ENCODE data around the gene ABL1. TPM values are rescaled to one million over a fixed set of nuclear protein-coding genes. Genes with fewer than 3 reads are reported as not detected.

ABL1 gene
- polyA plus RNA-seq, 3 donors: 4.5 to 14.5 (median 8.0) TPM

DNA sequence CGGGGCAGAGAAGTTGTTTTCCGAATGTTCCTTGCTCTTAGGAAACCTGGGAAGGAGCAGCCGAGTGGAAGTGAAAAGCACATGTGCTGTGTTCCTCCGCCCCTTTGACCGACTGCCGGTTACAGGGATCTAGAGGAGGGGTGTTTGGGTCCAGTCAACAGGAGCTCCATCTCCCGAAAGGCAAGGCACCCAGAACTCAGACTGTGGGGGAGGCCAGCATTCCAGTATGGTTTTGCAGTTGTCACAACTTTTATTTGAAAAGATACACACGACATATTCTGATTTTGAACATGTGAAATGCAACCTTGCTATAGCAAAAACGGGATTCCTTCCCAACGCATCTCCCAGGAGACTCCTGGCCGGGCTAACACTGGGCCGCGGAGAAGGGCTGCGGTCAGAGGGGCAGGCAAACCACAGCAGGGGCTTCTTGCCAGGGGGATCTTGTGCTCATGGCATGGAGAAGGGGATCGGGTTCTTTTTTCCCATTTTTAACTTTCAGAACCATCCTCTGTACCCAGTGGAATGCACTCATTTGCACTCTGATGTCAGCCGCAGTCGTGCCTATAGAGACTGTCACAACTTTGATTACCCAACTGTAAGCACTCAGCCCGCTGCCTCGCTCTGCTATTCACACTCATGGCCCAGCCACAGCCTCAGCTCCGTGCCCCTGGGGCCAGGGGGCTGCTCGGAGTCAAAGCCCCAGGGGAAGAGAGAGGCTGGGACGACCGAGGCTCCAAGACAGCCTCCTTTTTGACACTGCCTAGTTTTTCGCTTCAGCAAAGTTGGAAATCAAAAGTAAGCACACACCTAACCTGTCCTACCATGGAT is 57.6 kb downstream of the ABL1 start:
- H4K20me1 ChIP-seq (ENCODE audit: insufficient read depth, low read length): no peaks in the 10 kb centered on the region
- intact Hi-C loops (cut with micrococcal nuclease): no loop called here
- H3K27ac Mint-ChIP-seq: peak overlapping the region; percentile 89 to 97 (median 91)
- H3K4me1 ChIP-seq (ENCODE audit: control insufficient read depth in 1 of 2, insufficient read depth in 2 of 2, low read length in 2 of 2): peaks cover 17 to 18% of the 10 kb centered on the region in 2 donors
- H3K9me3 ChIP-seq (replicated peaks in 1 of 2; ENCODE audit: control insufficient read depth in 1 of 2, insufficient read depth in 1 of 2, low read length in 2 of 2): no peaks in the 10 kb centered on the region
- peak overlapping the region; percentile 64 for H3K9ac ChIP-seq (ENCODE audit: insufficient read depth, low read length, poor library complexity, severe bottlenecking)
- H3K36me3 Mint-ChIP-seq: peaks cover 13 to 31% of the 10 kb centered on the region in 2 donors
- H3K27ac ChIP-seq (ENCODE audit: low read depth in 1 of 2, low read length in 2 of 2): peak overlapping the region; percentile 80 to 86
- TF ChIP-seq, protein P1, sequence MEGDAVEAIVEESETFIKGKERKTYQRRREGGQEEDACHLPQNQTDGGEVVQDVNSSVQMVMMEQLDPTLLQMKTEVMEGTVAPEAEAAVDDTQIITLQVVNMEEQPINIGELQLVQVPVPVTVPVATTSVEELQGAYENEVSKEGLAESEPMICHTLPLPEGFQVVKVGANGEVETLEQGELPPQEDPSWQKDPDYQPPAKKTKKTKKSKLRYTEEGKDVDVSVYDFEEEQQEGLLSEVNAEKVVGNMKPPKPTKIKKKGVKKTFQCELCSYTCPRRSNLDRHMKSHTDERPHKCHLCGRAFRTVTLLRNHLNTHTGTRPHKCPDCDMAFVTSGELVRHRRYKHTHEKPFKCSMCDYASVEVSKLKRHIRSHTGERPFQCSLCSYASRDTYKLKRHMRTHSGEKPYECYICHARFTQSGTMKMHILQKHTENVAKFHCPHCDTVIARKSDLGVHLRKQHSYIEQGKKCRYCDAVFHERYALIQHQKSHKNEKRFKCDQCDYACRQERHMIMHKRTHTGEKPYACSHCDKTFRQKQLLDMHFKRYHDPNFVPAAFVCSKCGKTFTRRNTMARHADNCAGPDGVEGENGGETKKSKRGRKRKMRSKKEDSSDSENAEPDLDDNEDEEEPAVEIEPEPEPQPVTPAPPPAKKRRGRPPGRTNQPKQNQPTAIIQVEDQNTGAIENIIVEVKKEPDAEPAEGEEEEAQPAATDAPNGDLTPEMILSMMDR (IDR thresholded peaks at IDR 0.05): no peak
- H3K9me3 Mint-ChIP-seq: peaks cover 0 to 1% (median 0%) of the 10 kb centered on the region in 7 donors
- H3K4me3 Mint-ChIP-seq: peak overlapping the region; percentile 88 to 95
- peaks cover 17 to 20% of the 10 kb centered on the region in 2 donors for H3K36me3 ChIP-seq (replicated peaks in 1 of 2; ENCODE audit: control insufficient read depth in 1 of 2, insufficient read depth in 2 of 2, low read length in 2 of 2)
- H3K27me3 Mint-ChIP-seq (ENCODE audit: low read depth in 3 of 3): peaks cover 0 to 2% (median 1%) of the 10 kb centered on the region in 3 donors
- peaks cover 20% of the 10 kb centered on the region for H3K4me1 Mint-ChIP-seq
- DNase-seq: peak in 2 of 3 donors; percentile 9 to 21
- H2AFZ ChIP-seq (ENCODE audit: insufficient read depth, low read depth, low read length, poor library complexity, severe bottlenecking): peak overlapping the region; percentile 90
- H3K79me2 ChIP-seq (ENCODE audit: insufficient read depth, low read length): no peaks in the 10 kb centered on the region
- H3K27me3 ChIP-seq (ENCODE audit: control insufficient read depth in 2 of 2, insufficient read depth in 2 of 2, low read length in 2 of 2): no peaks in the 10 kb centered on the region
- H3K4me3 ChIP-seq (replicated peaks in 1 of 3; ENCODE audit: low read depth in 2 of 3, low read length in 3 of 3): peak overlapping the region; percentile 11 to 73 (median 40)
- WGBS (ENCODE audit: insufficient coverage): 81% methylated on average over 16 of the region's 24 CpGs
- peak overlapping the region; percentile 75 for H3K4me2 ChIP-seq (replicated peaks; ENCODE audit: extremely low read depth, low read length, poor library complexity, severe bottlenecking)

DNA sequence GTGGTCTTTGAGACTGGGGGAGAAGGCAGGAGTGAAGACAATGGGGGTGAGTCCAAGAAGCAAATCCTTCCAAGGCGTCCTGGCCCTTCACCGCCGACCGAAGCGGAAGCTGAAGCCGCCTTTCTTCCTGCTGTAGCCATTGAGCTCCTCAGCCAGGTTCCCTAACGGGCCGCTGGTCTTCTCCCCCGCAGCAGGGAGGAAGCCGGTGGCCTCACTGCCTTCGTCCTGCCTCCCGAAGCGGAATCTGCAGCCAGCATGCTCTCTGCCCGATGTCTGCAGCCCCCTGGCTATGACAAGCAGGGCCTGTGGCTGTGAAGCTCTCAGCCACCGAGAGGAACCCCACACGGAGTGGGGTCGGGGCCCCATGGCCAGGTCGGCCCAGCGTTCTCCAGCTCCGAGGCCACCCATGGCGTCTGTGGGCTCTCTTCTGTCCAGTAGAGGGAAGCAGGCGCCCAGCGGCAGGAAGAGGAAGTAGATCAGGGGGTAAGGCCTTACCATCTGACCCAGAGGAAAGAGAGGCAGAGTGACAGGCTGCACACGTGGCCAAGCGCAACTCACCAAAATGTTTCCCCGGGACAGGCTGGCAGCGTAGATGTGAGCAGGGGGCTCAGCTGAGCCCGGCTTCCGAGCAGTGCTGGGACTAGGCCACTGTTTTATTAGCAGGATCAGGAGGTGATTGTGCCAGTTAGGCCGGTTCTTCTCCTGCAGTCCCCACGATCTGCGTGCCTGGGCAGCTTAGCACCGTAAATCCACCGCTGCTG is 58.5 kb downstream of the ABL1 start:
- peaks cover 9 to 11% of the 10 kb centered on the region in 2 donors for H3K36me3 ChIP-seq (replicated peaks in 1 of 2; ENCODE audit: control insufficient read depth in 1 of 2, insufficient read depth in 2 of 2, low read length in 2 of 2)
- peak overlapping the region; percentile 80 to 86 for H3K27ac ChIP-seq (ENCODE audit: low read depth in 1 of 2, low read length in 2 of 2)
- peaks cover 5 to 22% of the 10 kb centered on the region in 2 donors for H3K36me3 Mint-ChIP-seq
- 31% methylated on average over 34 of the region's 34 CpGs for WGBS (ENCODE audit: insufficient coverage)
- H4K20me1 ChIP-seq (ENCODE audit: insufficient read depth, low read length): no peaks in the 10 kb centered on the region
- intact Hi-C loops (cut with micrococcal nuclease): no loop called here
- TF ChIP-seq, protein P1 (IDR thresholded peaks at IDR 0.05): peak; percentile 72
- H3K4me3 Mint-ChIP-seq: peak overlapping the region; percentile 88 to 95
- H3K4me2 ChIP-seq (replicated peaks; ENCODE audit: extremely low read depth, low read length, poor library complexity, severe bottlenecking): peak overlapping the region; percentile 75
- H3K4me1 Mint-ChIP-seq: peaks cover 20% of the 10 kb centered on the region
- H3K27ac Mint-ChIP-seq: peak overlapping the region; percentile 89 to 97 (median 91)
- H3K27me3 ChIP-seq (ENCODE audit: control insufficient read depth in 2 of 2, insufficient read depth in 2 of 2, low read length in 2 of 2): no peaks in the 10 kb centered on the region
- peak overlapping the region; percentile 11 to 73 (median 40) for H3K4me3 ChIP-seq (replicated peaks in 1 of 3; ENCODE audit: low read depth in 2 of 3, low read length in 3 of 3)
- H3K27me3 Mint-ChIP-seq (ENCODE audit: low read depth in 3 of 3): peaks cover 0 to 2% (median 1%) of the 10 kb centered on the region in 3 donors
- H3K79me2 ChIP-seq (ENCODE audit: insufficient read depth, low read length): no peaks in the 10 kb centered on the region
- peak overlapping the region; percentile 64 for H3K9ac ChIP-seq (ENCODE audit: insufficient read depth, low read length, poor library complexity, severe bottlenecking)
- peaks cover 0 to 1% (median 0%) of the 10 kb centered on the region in 7 donors for H3K9me3 Mint-ChIP-seq
- peaks cover 17 to 18% of the 10 kb centered on the region in 2 donors for H3K4me1 ChIP-seq (ENCODE audit: control insufficient read depth in 1 of 2, insufficient read depth in 2 of 2, low read length in 2 of 2)
- H3K9me3 ChIP-seq (replicated peaks in 1 of 2; ENCODE audit: control insufficient read depth in 1 of 2, insufficient read depth in 1 of 2, low read length in 2 of 2): no peaks in the 10 kb centered on the region
- DNase-seq: peak; percentile 74 to 89 (median 84)
- peak overlapping the region; percentile 90 for H2AFZ ChIP-seq (ENCODE audit: insufficient read depth, low read depth, low read length, poor library complexity, severe bottlenecking)
